D721Med (cell line): ENCODE measurements around the gene AIFM1.

Experiments used
- DNase-seq: peaks from one replicate; pipeline ENCODE4 v3.0.0; 2011; ENCODE audit warnings: low spot score; ENCODE audit not compliant: insufficient read length
- FAIRE-seq: peaks from 2 replicates; lab custom pipeline; 2011; peaks lifted over from hg19 to GRCh38; lab: Jason Lieb, UNC
- CTCF ChIP-seq: IDR thresholded peaks from 2 replicates; pipeline ENCODE4 v1.5.1; 2012; ENCODE audit warnings: mild to moderate bottlenecking, control low read depth; ENCODE audit not compliant: insufficient read depth; ENCODE audit errors: missing control alignments

The AIFM1 gene

DNA sequence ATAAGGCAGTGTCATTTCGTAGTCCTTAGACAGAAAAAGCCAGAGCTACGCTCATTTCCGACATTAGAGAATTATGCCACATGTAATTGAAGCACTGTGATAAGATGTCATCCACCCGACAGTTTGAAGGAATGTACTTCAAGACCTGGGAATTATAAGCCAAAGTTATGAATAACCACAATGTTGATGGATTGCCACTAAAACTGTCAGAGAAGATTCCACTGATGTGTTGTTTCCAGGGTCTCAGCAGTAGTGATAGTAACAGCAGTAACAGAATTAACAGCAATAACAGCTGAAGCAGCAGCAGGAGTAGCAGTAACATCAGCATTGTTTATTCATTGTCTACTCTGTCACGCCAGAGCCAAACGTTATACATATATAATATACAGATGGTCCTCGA, 30.8 kb upstream of the AIFM1 start:
- FAIRE-seq = no peak
- no peak for DNase-seq
- TF ChIP-seq CTCF = no peak

- no peak for FAIRE-seq
- DNase-seq = no peak
- TF ChIP-seq CTCF = no peak
These were observed 25.2 kb upstream of the AIFM1 start for GRCh38 chrX:130190801-130191200.

GRCh38 chrX:130186651-130187050, 21.0 kb upstream of the AIFM1 start:
- no peak for FAIRE-seq
- no peak for DNase-seq
- no peak for TF ChIP-seq CTCF

DNA sequence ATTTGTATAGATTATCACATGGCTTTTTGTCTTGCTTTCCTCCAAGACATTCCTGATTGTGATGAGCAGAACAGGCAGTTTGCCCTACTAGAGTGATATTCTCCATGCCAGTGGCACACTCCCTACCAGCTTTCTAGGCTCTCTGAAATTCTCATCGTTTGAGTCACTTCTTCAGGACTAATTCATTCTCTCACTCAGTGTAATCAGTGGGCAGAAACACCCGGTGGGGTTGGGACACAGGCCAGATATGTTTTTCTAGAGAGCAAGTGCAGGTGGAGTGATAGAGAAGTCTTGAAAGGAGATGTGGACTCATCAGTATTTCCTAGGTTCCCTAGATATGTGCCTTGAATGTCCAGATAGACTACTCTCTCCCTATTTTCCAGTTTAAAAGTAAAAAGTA, 19.2 kb upstream of the AIFM1 start:
- TF ChIP-seq CTCF = no peak

GRCh38 chrX:130184168-130184567, 18.5 kb upstream of the AIFM1 start:
- TF ChIP-seq CTCF = no peak
- DNase-seq (no peak), FAIRE-seq (no peak)

More for the DNA sequence above, 19.2 kb upstream of the AIFM1 start:
- FAIRE-seq = no peak
- DNase-seq = no peak

- FAIRE-seq (no peak), DNase-seq (no peak)
- TF ChIP-seq CTCF = no peak
These were observed 14.1 kb upstream of the AIFM1 start for GRCh38 chrX:130179579-130180215.

DNA sequence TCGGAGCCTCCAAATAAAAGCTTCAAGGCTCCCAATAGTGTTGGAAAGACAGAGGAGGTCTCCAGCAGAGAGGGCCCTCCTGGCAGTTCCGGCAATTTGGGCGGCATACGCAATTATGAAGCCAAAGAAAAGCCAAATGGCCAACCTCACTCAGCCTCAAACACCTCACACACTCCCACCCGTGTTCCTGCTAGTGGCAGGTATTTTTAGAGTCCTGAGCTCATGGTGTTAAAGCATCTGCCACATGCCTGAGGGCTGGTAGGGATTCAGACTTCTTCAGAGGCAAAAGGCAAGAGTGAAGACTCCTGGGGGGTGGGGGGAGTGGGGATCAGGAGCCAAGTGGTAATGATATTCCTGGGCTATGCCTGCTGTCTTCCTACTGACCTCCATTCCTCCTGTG, 13.5 kb upstream of the AIFM1 start:
- TF ChIP-seq CTCF = no peak
- DNase-seq (no peak), FAIRE-seq (no peak)
